Glutamatergic neuron (in vitro differentiated cells): ENCODE data around the gene SLX4IP. TPM values are rescaled to one million over a fixed set of nuclear protein-coding genes. Genes with fewer than 3 reads are reported as not detected.

Source experiments
- DNase-seq: peaks from one replicate; pipeline ENCODE4 v3.0.0; 2022
- H3K27ac Mint-ChIP-seq: one replicate; pipeline ENCODE4 v1.8.0; 2020; ENCODE audit warnings: mild to moderate bottlenecking, mixed read lengths, inconsistent platforms; ENCODE audit not compliant: unreplicated experiment
- H3K27me3 Mint-ChIP-seq: one replicate; pipeline ENCODE4 v1.8.0; 2020; ENCODE audit warnings: mild to moderate bottlenecking, moderate library complexity, mixed read lengths, inconsistent platforms; ENCODE audit not compliant: unreplicated experiment
- H3K36me3 Mint-ChIP-seq: one replicate; pipeline ENCODE4 v1.8.0; 2020; ENCODE audit warnings: mild to moderate bottlenecking, mixed read lengths, inconsistent platforms; ENCODE audit not compliant: unreplicated experiment
- H3K4me1 Mint-ChIP-seq: one replicate; pipeline ENCODE4 v1.8.0; 2020; ENCODE audit warnings: mild to moderate bottlenecking, low read depth, mixed read lengths, inconsistent platforms; ENCODE audit not compliant: unreplicated experiment
- H3K4me3 Mint-ChIP-seq: one replicate; pipeline ENCODE4 v1.8.0; 2020; ENCODE audit warnings: mild to moderate bottlenecking, mixed read lengths, inconsistent platforms; ENCODE audit not compliant: unreplicated experiment
- H3K9me3 Mint-ChIP-seq: one replicate; pipeline ENCODE4 v1.8.0; 2020; ENCODE audit warnings: mild to moderate bottlenecking, moderate library complexity, mixed read lengths, inconsistent platforms; ENCODE audit not compliant: unreplicated experiment
- CTCF ChIP-seq: fragments of 200-600 bp; sonication (generic); IDR thresholded peaks from one replicate; pipeline ENCODE4 v1.5.0; 2021; ENCODE audit not compliant: partially characterized antibody, unreplicated experiment
- total RNA-seq: library from RNA; stranded (reverse); fragmentation: NEBNext Ultra II Directional; extraction: Animal tissue kit (Norgen Biotek cat#: 25700); gene quantifications from one replicate; pipeline ENCODE4 v1.2.1, GENCODE V29; 2021; ENCODE audit not compliant: unreplicated experiment

SLX4IP gene
- total RNA-seq, 1 donor from 2014 or later, result 7.9 TPM

GRCh38 chr20:10531848-10532247, 96.7 kb downstream of the SLX4IP start:
- H3K9me3 Mint-ChIP-seq, result peaks cover 3% of the 10 kb centered on the region
- no peak overlapping the region for H3K27ac Mint-ChIP-seq
- no peaks in the 10 kb centered on the region for H3K36me3 Mint-ChIP-seq
- DNase-seq, result no peak
- peaks cover 17% of the 10 kb centered on the region for H3K4me1 Mint-ChIP-seq
- H3K27me3 Mint-ChIP-seq, result peaks cover 2% of the 10 kb centered on the region
- H3K4me3 Mint-ChIP-seq, result no peak overlapping the region
- no peak for TF ChIP-seq CTCF

GRCh38 chr20:10532361-10532760, 97.3 kb downstream of the SLX4IP start:
- Mint-ChIP-seq H3K27ac (no peak overlapping the region), H3K27me3 (peaks cover 2% of the 10 kb centered on the region), H3K36me3 (no peaks in the 10 kb centered on the region), H3K9me3 (peaks cover 3% of the 10 kb centered on the region), H3K4me3 (no peak overlapping the region), H3K4me1 (peaks cover 12% of the 10 kb centered on the region)
- no peak for TF ChIP-seq CTCF
- no peak for DNase-seq

DNA sequence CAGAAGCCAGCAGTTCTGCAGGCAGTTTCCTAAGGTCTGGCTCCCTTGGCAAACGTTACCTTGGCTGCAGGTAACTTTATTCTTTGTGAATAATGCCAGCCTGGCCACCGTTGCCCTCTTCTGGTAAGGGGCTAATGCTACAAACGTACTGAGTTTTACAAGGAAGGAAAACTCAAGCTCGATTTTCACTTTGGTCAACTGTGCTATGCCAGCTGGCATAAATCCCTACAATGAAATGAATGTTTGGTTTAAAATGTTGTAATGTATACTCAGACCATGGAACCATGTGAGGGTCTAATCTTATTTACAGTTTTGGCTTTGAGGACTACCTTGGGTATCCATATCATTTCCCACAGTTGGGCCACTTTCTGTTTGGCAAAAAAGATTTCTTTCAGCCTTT, 101.4 kb downstream of the SLX4IP start:
- H3K4me3 Mint-ChIP-seq, result no peak overlapping the region
- peak; percentile 18 for TF ChIP-seq CTCF
- H3K4me1 Mint-ChIP-seq, result peaks cover 18% of the 10 kb centered on the region
- no peak overlapping the region for H3K27ac Mint-ChIP-seq
- peak; percentile 28 for DNase-seq
- no peaks in the 10 kb centered on the region for H3K36me3 Mint-ChIP-seq
- no peaks in the 10 kb centered on the region for H3K9me3 Mint-ChIP-seq
- H3K27me3 Mint-ChIP-seq, result peaks cover 2% of the 10 kb centered on the region

GRCh38 chr20:10537850-10538480, 102.9 kb downstream of the SLX4IP start:
- H3K9me3 Mint-ChIP-seq, result no peaks in the 10 kb centered on the region
- H3K4me1 Mint-ChIP-seq, result peaks cover 18% of the 10 kb centered on the region
- H3K4me3 Mint-ChIP-seq, result no peak overlapping the region
- H3K36me3 Mint-ChIP-seq, result no peaks in the 10 kb centered on the region
- DNase-seq, result no peak
- no peak overlapping the region for H3K27ac Mint-ChIP-seq
- peaks cover 2% of the 10 kb centered on the region for H3K27me3 Mint-ChIP-seq
- TF ChIP-seq CTCF, result no peak

DNA sequence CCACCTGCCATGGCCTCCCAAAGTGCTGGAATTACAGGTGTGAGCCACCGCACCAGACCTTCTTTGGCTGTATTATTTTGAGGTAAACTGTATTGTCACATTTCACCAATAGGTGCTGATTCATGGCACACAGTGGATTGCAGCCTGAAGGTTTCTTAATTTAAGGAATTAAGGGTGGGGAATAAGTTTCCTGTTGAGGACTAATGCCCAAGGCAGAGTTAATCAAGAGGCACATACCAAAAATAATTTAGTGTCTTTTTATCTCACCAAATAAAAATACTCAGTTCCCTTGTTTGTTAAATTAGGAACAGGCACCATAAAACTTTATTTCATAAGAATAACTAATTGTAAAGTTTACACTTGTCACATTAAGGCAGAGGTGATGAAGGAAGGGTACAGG, 103.7 kb downstream of the SLX4IP start:
- Mint-ChIP-seq H3K27me3 (peaks cover 2% of the 10 kb centered on the region), H3K4me1 (peaks cover 18% of the 10 kb centered on the region), H3K4me3 (no peak overlapping the region), H3K36me3 (no peaks in the 10 kb centered on the region), H3K27ac (no peak overlapping the region), H3K9me3 (no peaks in the 10 kb centered on the region)
- no peak for TF ChIP-seq CTCF
- no peak for DNase-seq
